HEK293 (cell line): Measurements from ENCODE around the gene EIF4H.
"Not testable (repeated sequence)": the region's sequence is repeated elsewhere in the genome, so short reads cannot be mapped to it uniquely, and the experiment has no call there.

Source experiments
- CTCF ChIA-PET: fragments of 350-600 bp; formaldehyde crosslinking; extraction: SDS; loops from one replicate; lab custom pipeline; 2021; ENCODE audit warnings: antibody characterized with exemption; lab: Yijun Ruan, JAX
- POLR2A ChIA-PET: fragments of 300-600 bp; formaldehyde crosslinking; extraction: SDS; loops from one replicate; lab custom pipeline; 2020; ENCODE audit warnings: antibody characterized with exemption, inconsistent platforms; lab: Yijun Ruan, JAX
- H3K27ac ChIP-seq: fragments of 200-500 bp; sonication (Bioruptor generic); 2 replicates; pipeline ENCODE4 v1.5.1; 2014; ENCODE audit warnings: low read depth, low read length, control low read depth, inconsistent platforms; ENCODE audit errors: extremely low read depth
- H3K36me3 ChIP-seq, 2 experiments: fragments of 200-500 bp in 1 of 2; sonication (Bioruptor generic) in 1 of 2; 1 replicate in 1 of 2; 2 replicates in 1 of 2; pipeline ENCODE4 v1.5.1; 2014 to 2017; ENCODE audit warnings: inconsistent platforms in 2 of 2, low read length in 2 of 2; ENCODE audit not compliant: control insufficient read depth in 2 of 2, insufficient read depth in 1 of 2
- H3K4me1 ChIP-seq: fragments of 200-500 bp; sonication (Bioruptor generic); 2 replicates; pipeline ENCODE4 v1.5.1; 2014; ENCODE audit warnings: mild to moderate bottlenecking, low read length, inconsistent platforms; ENCODE audit not compliant: control insufficient read depth, insufficient read depth
- H3K4me3 ChIP-seq: 2 replicates; pipeline ENCODE4 v1.5.1; 2011; ENCODE audit warnings: low read depth, mild to moderate bottlenecking, control low read depth, low read length, moderate library complexity
- H3K9me3 ChIP-seq: fragments of 200-500 bp; sonication (Bioruptor generic); 2 replicates; pipeline ENCODE4 v1.5.1; 2014; ENCODE audit warnings: low read depth, low read length, inconsistent platforms; ENCODE audit not compliant: control insufficient read depth, insufficient read depth
- BCL11B ChIP-seq: fragments of 450-650 bp; formaldehyde crosslinking; IDR thresholded peaks from 2 replicates; pipeline ENCODE4 v1.5.1; 2016; ENCODE audit warnings: low read depth, missing biosample characterization, missing genetic modification characterization
- CTCF ChIP-seq: fragments of 450-650 bp; formaldehyde crosslinking; IDR thresholded peaks from 2 replicates; pipeline ENCODE4 v1.5.1; 2016; ENCODE audit warnings: missing biosample characterization, missing genetic modification characterization
- GLIS1 ChIP-seq: fragments of 450-650 bp; formaldehyde crosslinking; IDR thresholded peaks from 2 replicates; pipeline ENCODE4 v1.5.1; 2016; ENCODE audit warnings: missing biosample characterization, missing genetic modification characterization
- HOXD13 ChIP-seq: sonication (generic); formaldehyde crosslinking; IDR thresholded peaks from 2 replicates; pipeline ENCODE4 v1.8.0; 2022; ENCODE audit warnings: missing genetic modification reagents, borderline replicate concordance
- MZF1 ChIP-seq: fragments of 450-650 bp; formaldehyde crosslinking; IDR thresholded peaks from 2 replicates; pipeline ENCODE4 v1.5.1; 2017; ENCODE audit warnings: missing biosample characterization, missing genetic modification characterization, borderline replicate concordance
- PRDM1 ChIP-seq: fragments of 450-650 bp; formaldehyde crosslinking; IDR thresholded peaks from 2 replicates; pipeline ENCODE4; 2016; ENCODE audit warnings: missing biosample characterization, missing genetic modification characterization
- PRDM6 ChIP-seq: fragments of 450-650 bp; formaldehyde crosslinking; IDR thresholded peaks from 2 replicates; pipeline ENCODE4 v1.5.1; 2017; ENCODE audit warnings: missing biosample characterization, missing genetic modification characterization
- SALL2 ChIP-seq: fragments of 450-650 bp; formaldehyde crosslinking; IDR thresholded peaks from 2 replicates; pipeline ENCODE4 v1.5.0; 2017; ENCODE audit warnings: missing biosample characterization, mild to moderate bottlenecking, missing genetic modification characterization, borderline replicate concordance
- SP2 ChIP-seq: fragments of 450-650 bp; formaldehyde crosslinking; IDR thresholded peaks from 2 replicates; pipeline ENCODE4 v1.5.1; 2016; ENCODE audit warnings: missing biosample characterization, missing genetic modification characterization
- YY2 ChIP-seq: fragments of 450-650 bp; formaldehyde crosslinking; IDR thresholded peaks from 2 replicates; pipeline ENCODE4 v1.5.1; 2016; ENCODE audit warnings: missing biosample characterization, missing genetic modification characterization
- ZBTB8A ChIP-seq: fragments of 450-650 bp; formaldehyde crosslinking; IDR thresholded peaks from 2 replicates; pipeline ENCODE4 v1.5.1; 2016; ENCODE audit warnings: missing biosample characterization, missing genetic modification characterization
- ZNF266 ChIP-seq: fragments of 450-650 bp; formaldehyde crosslinking; IDR thresholded peaks from 2 replicates; pipeline ENCODE4 v1.5.1; 2016; ENCODE audit warnings: missing biosample characterization, missing genetic modification characterization, low read depth
- ZNF311 ChIP-seq: fragments of 450-650 bp; formaldehyde crosslinking; IDR thresholded peaks from 2 replicates; pipeline ENCODE4 v1.5.1; 2017; ENCODE audit warnings: missing biosample characterization, missing genetic modification characterization, borderline replicate concordance
- ZNF324 ChIP-seq: fragments of 450-650 bp; formaldehyde crosslinking; IDR thresholded peaks from 2 replicates; pipeline ENCODE4 v1.5.1; 2016; ENCODE audit warnings: missing biosample characterization, missing genetic modification characterization
- ZNF350 ChIP-seq: fragments of 450-650 bp; formaldehyde crosslinking; IDR thresholded peaks from 2 replicates; pipeline ENCODE4 v1.5.0; 2017; ENCODE audit warnings: missing biosample characterization, mild to moderate bottlenecking, missing genetic modification characterization
- ZNF366 ChIP-seq: fragments of 450-650 bp; formaldehyde crosslinking; conservative IDR thresholded peaks from 2 replicates; pipeline ENCODE4 v1.5.1; 2016; ENCODE audit warnings: missing biosample characterization, missing genetic modification characterization
- ZNF514 ChIP-seq: fragments of 450-650 bp; formaldehyde crosslinking; IDR thresholded peaks from 2 replicates; pipeline ENCODE4 v1.5.1; 2016; ENCODE audit warnings: missing biosample characterization, missing genetic modification characterization
- ZNF580 ChIP-seq: fragments of 450-650 bp; formaldehyde crosslinking; IDR thresholded peaks from 2 replicates; pipeline ENCODE4 v1.5.1; 2016; ENCODE audit warnings: missing biosample characterization, missing genetic modification characterization
- ZNF624 ChIP-seq: fragments of 450-650 bp; formaldehyde crosslinking; IDR thresholded peaks from 2 replicates; pipeline ENCODE4 v1.5.1; 2017; ENCODE audit warnings: missing biosample characterization, missing genetic modification characterization
- ZNF626 ChIP-seq: fragments of 450-650 bp; sonication (Bioruptor Pico); formaldehyde crosslinking; IDR thresholded peaks from 2 replicates; pipeline ENCODE4 v1.5.1; 2018; ENCODE audit warnings: missing biosample characterization, missing genetic modification characterization, inconsistent platforms
- ZNF654 ChIP-seq: fragments of 450-650 bp; formaldehyde crosslinking; IDR thresholded peaks from 2 replicates; pipeline ENCODE4 v1.5.1; 2016; ENCODE audit warnings: low read depth, missing biosample characterization, missing genetic modification characterization
- ZSCAN30 ChIP-seq: fragments of 450-650 bp; IDR thresholded peaks from 2 replicates; pipeline ENCODE4 v1.5.1; 2018; ENCODE audit warnings: missing biosample characterization, mild to moderate bottlenecking, missing genetic modification characterization, moderate library complexity
- TF ChIP-seq, protein P1 (sequence below): fragments of 450-650 bp; formaldehyde crosslinking; optimal IDR thresholded peaks from 2 replicates; pipeline ENCODE3; 2016; ENCODE audit warnings: missing biosample characterization, mild to moderate bottlenecking, missing genetic modification characterization
- TF ChIP-seq, protein P2 (sequence below): fragments of 450-650 bp; formaldehyde crosslinking; IDR thresholded peaks from 2 replicates; pipeline ENCODE4 v1.5.1; 2016; ENCODE audit warnings: missing biosample characterization, missing genetic modification characterization

EIF4H gene

DNA sequence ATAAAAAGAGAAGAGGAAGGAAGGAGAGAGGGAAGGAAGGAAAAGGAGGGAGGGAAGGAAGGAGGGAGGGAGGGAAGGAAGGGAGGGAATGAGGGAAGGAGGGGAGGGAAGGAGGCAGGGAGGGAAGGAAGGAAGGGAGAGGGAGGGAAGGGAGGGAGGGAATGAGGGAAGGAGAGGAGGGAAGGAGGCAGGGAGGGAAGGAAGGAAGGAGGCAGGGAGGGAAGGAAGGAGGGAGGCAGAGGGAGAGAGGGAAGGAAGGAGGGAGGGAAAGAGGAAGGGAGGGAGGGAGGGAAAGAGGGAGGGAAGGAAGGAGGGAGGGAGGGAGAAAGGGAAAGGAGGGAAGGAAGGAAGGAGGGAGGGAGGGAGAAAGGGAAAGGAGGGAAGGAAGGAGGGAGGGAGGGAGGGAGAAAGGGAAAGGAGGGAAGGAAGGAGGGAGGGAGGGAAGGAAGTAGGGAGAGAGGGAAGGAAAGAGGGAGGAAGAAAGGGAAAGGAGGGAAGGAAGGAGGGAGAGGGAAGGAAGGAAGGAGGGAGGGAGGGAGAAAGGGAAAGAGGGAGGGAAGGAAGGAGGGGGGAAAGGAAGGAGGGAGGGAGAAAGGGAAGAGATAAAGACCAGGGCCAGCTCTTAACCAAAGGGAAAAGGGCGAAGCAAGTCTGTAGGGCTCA is 29.9 kb downstream of the EIF4H start:
- Histone ChIP-seq H3K36me3 (no peaks in the 10 kb centered on the region; a peak in 1 of 3 replicates), H3K9me3 (no peaks in the 10 kb centered on the region), H3K27ac (no peak overlapping the region), H3K4me1 (no peaks in the 10 kb centered on the region; the same call in 1 of the 2 replicates), H3K4me3 (no peak overlapping the region)
- TF ChIP-seq ZNF350 (no peak), PRDM1 (peak; percentile 92), YY2 (no peak), ZNF366 (peak; percentile 85), SP2 (tag by site-specific recombination) (0 out of 2 replicates have a peak, but pooled peaks have one; percentile 3), ZBTB8A (tag by site-specific recombination) (no peak)
- CTCF ChIA-PET: interaction anchor here (0.6 to 7.2 kb wide), 8 partner anchors 11 to 455 kb away, joined by 3 to 126 read pairs (median 4); no protein-coding TSS in a partner anchor
- POLR2A ChIA-PET: interaction anchor here (0.9 kb wide), 1 partner anchor 30 kb away, joined by 3 read pairs; the partner anchor contains the start of gene EIF4H

GRCh38 chr7:74206052-74206451 is 31.9 kb downstream of the EIF4H start:
- POLR2A ChIA-PET, H3K4me3 ChIP-seq, H3K9me3 ChIP-seq, H3K27ac ChIP-seq, H3K36me3 ChIP-seq, H3K4me1 ChIP-seq: not testable (repeated sequence)
- CTCF ChIA-PET: interaction anchor here (0.5 to 7.2 kb wide), 47 partner anchors 8 to 472 kb away, joined by 3 to 126 read pairs (median 5); partner anchors contain the start of gene LIMK1

GRCh38 chr7:74206589-74207120 is 32.5 kb downstream of the EIF4H start:
- CTCF ChIA-PET: interaction anchor here (0.5 to 7.2 kb wide), 53 partner anchors 8 to 472 kb away, joined by 3 to 126 read pairs (median 5); partner anchors contain the start of gene LIMK1
- peak; percentile 81 for TF ChIP-seq CTCF (tag by site-specific recombination)
- no peak for TF ChIP-seq ZNF324 (tag by site-specific recombination)
- TF ChIP-seq ZNF624 (tag by site-specific recombination): no peak
- peak; percentile 52; the same call in 1 of the 2 replicates for TF ChIP-seq BCL11B (tag by site-specific recombination)
- no peak for TF ChIP-seq GLIS1 (tag by site-specific recombination)
- no peak for TF ChIP-seq SALL2
- TF ChIP-seq ZNF266 (tag by site-specific recombination): no peak
- no peak for TF ChIP-seq HOXD13 (CRISPR knock-in tag)
- TF ChIP-seq PRDM6 (tag by site-specific recombination): no peak
- TF ChIP-seq, protein P1, sequence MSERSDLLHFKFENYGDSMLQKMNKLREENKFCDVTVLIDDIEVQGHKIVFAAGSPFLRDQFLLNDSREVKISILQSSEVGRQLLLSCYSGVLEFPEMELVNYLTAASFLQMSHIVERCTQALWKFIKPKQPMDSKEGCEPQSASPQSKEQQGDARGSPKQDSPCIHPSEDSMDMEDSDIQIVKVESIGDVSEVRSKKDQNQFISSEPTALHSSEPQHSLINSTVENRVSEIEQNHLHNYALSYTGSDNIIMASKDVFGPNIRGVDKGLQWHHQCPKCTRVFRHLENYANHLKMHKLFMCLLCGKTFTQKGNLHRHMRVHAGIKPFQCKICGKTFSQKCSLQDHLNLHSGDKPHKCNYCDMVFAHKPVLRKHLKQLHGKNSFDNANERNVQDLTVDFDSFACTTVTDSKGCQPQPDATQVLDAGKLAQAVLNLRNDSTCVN (tag by site-specific recombination): peak; percentile 33
- TF ChIP-seq ZNF654: peak; percentile 65
- TF ChIP-seq MZF1 (tag by site-specific recombination): no peak
- 0 out of 2 replicates have a peak, but pooled peaks have one; percentile 20 for TF ChIP-seq ZSCAN30 (tag by site-specific recombination)
- 0 out of 2 replicates have a peak, but pooled peaks have one; percentile 35 for TF ChIP-seq ZNF580
- TF ChIP-seq ZNF626 (tag by site-specific recombination): no peak
- no peak for TF ChIP-seq ZNF311 (tag by site-specific recombination)
- TF ChIP-seq, protein P2, sequence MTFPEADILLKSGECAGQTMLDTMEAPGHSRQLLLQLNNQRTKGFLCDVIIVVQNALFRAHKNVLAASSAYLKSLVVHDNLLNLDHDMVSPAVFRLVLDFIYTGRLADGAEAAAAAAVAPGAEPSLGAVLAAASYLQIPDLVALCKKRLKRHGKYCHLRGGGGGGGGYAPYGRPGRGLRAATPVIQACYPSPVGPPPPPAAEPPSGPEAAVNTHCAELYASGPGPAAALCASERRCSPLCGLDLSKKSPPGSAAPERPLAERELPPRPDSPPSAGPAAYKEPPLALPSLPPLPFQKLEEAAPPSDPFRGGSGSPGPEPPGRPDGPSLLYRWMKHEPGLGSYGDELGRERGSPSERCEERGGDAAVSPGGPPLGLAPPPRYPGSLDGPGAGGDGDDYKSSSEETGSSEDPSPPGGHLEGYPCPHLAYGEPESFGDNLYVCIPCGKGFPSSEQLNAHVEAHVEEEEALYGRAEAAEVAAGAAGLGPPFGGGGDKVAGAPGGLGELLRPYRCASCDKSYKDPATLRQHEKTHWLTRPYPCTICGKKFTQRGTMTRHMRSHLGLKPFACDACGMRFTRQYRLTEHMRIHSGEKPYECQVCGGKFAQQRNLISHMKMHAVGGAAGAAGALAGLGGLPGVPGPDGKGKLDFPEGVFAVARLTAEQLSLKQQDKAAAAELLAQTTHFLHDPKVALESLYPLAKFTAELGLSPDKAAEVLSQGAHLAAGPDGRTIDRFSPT (tag by site-specific recombination): no peak
- TF ChIP-seq ZNF514: no peak

More at GRCh38 chr7:74206589-74207120, 32.5 kb downstream of the EIF4H start:
- Histone ChIP-seq H3K9me3 (no peaks in the 10 kb centered on the region), H3K4me1 (no peaks in the 10 kb centered on the region), H3K4me3 (no peak overlapping the region), H3K36me3 (no peaks in the 10 kb centered on the region), H3K27ac (no peak overlapping the region)
- POLR2A ChIA-PET: no interaction called here
